Peyer's patch (tissue), 4 donors: ENCODE data around the gene NFKB1. TPM values are rescaled to one million over a fixed set of nuclear protein-coding genes. Genes with fewer than 3 reads are reported as not detected.
"Not testable (repeated sequence)": the region's sequence is repeated elsewhere in the genome, so short reads cannot be mapped to it uniquely, and the experiment has no call there.

ENCODE experiments used
- DNase-seq, 3 donors: peaks; one replicate each; pipeline ENCODE4 v3.0.0-alpha.2; 2017 to 2019
- H3K27ac ChIP-seq, 4 donors: fragments of 200-600 bp; sonication (generic); one replicate each; pipeline ENCODE4 v1.5.1; 2016 to 2019
- H3K27me3 ChIP-seq, 2 donors: fragments of 200-600 bp; sonication (generic); one replicate each; pipeline ENCODE4 v1.5.1; 2019
- H3K36me3 ChIP-seq, 3 donors: fragments of 200-600 bp; sonication (generic); one replicate each; pipeline ENCODE4 v1.5.1; 2016 to 2019
- H3K4me1 ChIP-seq, 4 donors: fragments of 200-600 bp; sonication (generic); one replicate each; pipeline ENCODE4 v1.5.1; 2016 to 2019
- H3K4me3 ChIP-seq, 4 donors: fragments of 200-600 bp; sonication (generic); 1 replicate in 3 of 4; 2 replicates in 1 of 4; pipeline ENCODE4 v1.5.1; 2016 to 2019; ENCODE audit warnings: mild to moderate bottlenecking in 1 of 4
- H3K9me3 ChIP-seq, 4 donors: fragments of 200-600 bp; sonication (generic); one replicate each; pipeline ENCODE4 v1.5.1; 2016 to 2019; ENCODE audit warnings: mild to moderate bottlenecking in 1 of 4
- POLR2A ChIP-seq, 2 donors: fragments of 450-650 bp; IDR thresholded peaks; one replicate each; pipeline ENCODE4 v1.5.1; 2017; ENCODE audit warnings: antibody characterized with exemption in 2 of 2, mild to moderate bottlenecking in 2 of 2, moderate library complexity in 2 of 2
- total RNA-seq, 4 donors: library from RNA; depleted of rRNA; stranded (reverse); fragments of >200 nt; gene quantifications; one replicate each; pipeline ENCODE4 v1.1.0, GENCODE V29; 2016
- TF ChIP-seq, protein P1 (sequence below), 6 experiments: fragments of 450-650 bp in 4 of 6; fragments of 200-600 bp in 2 of 6; sonication (generic) in 1 of 6; IDR thresholded peaks; one replicate each; pipeline ENCODE4 v1.5.1; 2017 to 2019; ENCODE audit warnings: antibody characterized with exemption in 6 of 6, mild to moderate bottlenecking in 3 of 6, moderate library complexity in 1 of 6

The NFKB1 gene
- total RNA-seq, 4 donors from 2014 or later: 20.7 to 58.6 (median 24.5) TPM

DNA sequence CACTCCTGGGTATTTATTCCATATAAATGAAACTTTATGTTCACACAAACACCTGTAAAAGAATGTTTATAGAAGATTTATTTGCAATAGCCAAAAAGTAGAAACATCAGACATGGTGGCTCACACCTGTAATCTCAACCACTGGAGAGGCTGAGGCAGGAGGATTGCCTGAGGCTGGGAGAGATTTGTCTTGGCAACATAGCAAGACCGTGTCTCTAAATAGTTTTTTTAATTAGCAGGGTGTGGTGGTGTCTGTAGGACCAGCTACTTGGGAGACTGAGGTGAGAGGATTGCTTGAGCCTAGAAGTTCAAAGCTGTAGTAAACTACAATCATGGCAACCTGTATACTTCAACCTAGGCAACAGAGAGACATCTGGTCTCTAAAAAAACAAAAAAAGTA, 27.7 kb upstream of the NFKB1 start:
- no peak for DNase-seq
- H3K27ac ChIP-seq: no peak overlapping the region

GRCh38 chr4:102474736-102475504, 26.2 kb upstream of the NFKB1 start:
- DNase-seq: no peak
- TF ChIP-seq, protein P1, sequence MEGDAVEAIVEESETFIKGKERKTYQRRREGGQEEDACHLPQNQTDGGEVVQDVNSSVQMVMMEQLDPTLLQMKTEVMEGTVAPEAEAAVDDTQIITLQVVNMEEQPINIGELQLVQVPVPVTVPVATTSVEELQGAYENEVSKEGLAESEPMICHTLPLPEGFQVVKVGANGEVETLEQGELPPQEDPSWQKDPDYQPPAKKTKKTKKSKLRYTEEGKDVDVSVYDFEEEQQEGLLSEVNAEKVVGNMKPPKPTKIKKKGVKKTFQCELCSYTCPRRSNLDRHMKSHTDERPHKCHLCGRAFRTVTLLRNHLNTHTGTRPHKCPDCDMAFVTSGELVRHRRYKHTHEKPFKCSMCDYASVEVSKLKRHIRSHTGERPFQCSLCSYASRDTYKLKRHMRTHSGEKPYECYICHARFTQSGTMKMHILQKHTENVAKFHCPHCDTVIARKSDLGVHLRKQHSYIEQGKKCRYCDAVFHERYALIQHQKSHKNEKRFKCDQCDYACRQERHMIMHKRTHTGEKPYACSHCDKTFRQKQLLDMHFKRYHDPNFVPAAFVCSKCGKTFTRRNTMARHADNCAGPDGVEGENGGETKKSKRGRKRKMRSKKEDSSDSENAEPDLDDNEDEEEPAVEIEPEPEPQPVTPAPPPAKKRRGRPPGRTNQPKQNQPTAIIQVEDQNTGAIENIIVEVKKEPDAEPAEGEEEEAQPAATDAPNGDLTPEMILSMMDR (IDR thresholded peaks at IDR 0.05): no peak
- TF ChIP-seq POLR2A (IDR thresholded peaks at IDR 0.05): no peak
- no peaks in the 10 kb centered on the region for H3K4me1 ChIP-seq

More for the DNA sequence above, 27.7 kb upstream of the NFKB1 start:
- Histone ChIP-seq H3K27me3 (no peaks in the 10 kb centered on the region), H3K4me3 (no peak overlapping the region), H3K4me1 (no peaks in the 10 kb centered on the region), H3K9me3 (no peaks in the 10 kb centered on the region), H3K36me3 (no peaks in the 10 kb centered on the region)
- TF ChIP-seq POLR2A (IDR thresholded peaks at IDR 0.05): no peak

GRCh38 chr4:102477657-102478056, 23.5 kb upstream of the NFKB1 start:
- no peak overlapping the region for H3K4me3 ChIP-seq
- no peaks in the 10 kb centered on the region for H3K36me3 ChIP-seq
- no peaks in the 10 kb centered on the region for H3K9me3 ChIP-seq
- no peak for DNase-seq
- no peaks in the 10 kb centered on the region for H3K27me3 ChIP-seq
- TF ChIP-seq, protein P1 (IDR thresholded peaks at IDR 0.05): no peak
- no peak for TF ChIP-seq POLR2A (IDR thresholded peaks at IDR 0.05)
- no peak overlapping the region for H3K27ac ChIP-seq
- H3K4me1 ChIP-seq: no peaks in the 10 kb centered on the region

More at GRCh38 chr4:102474736-102475504, 26.2 kb upstream of the NFKB1 start:
- Histone ChIP-seq H3K9me3 (no peaks in the 10 kb centered on the region), H3K27ac (no peak overlapping the region), H3K4me3 (no peak overlapping the region), H3K36me3 (no peaks in the 10 kb centered on the region), H3K27me3 (no peaks in the 10 kb centered on the region)

- DNase-seq: no peak
- no peaks in the 10 kb centered on the region for H3K9me3 ChIP-seq
- no peak overlapping the region for H3K27ac ChIP-seq
- no peak overlapping the region for H3K4me3 ChIP-seq
- no peaks in the 10 kb centered on the region for H3K4me1 ChIP-seq
- H3K36me3 ChIP-seq: no peaks in the 10 kb centered on the region
- no peak for TF ChIP-seq POLR2A (IDR thresholded peaks at IDR 0.05)
- TF ChIP-seq, protein P1 (IDR thresholded peaks at IDR 0.05): no peak
- H3K27me3 ChIP-seq: no peaks in the 10 kb centered on the region
Observed at GRCh38 chr4:102478186-102478585, 23.0 kb upstream of the NFKB1 start.

GRCh38 chr4:102479832-102480231, 21.3 kb upstream of the NFKB1 start:
- H3K27me3 ChIP-seq, H3K4me3 ChIP-seq, H3K4me1 ChIP-seq, DNase-seq, H3K9me3 ChIP-seq, H3K27ac ChIP-seq, H3K36me3 ChIP-seq: not testable (repeated sequence)

DNA sequence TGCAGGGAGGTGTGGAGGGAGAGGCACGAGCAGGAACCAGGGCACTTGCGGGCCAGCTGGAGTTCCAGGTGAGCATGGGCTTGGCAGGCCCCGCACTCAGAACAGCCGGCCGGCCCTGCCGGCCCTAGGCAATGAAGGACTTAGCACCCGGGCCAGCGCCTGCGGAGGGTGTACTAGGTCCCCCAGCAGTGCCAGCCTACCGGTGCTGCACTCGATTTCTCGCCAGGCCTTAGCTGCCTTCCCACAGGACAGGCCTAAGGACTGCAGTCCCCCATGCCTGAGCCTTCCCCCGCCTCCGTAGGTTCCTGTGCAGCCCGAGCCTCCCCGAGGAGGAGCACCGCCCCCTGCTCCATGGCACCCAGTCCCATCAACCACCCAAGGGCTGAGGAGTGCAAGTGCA, 18.0 kb upstream of the NFKB1 start:
- Histone ChIP-seq H3K36me3 (no peaks in the 10 kb centered on the region), H3K9me3 (no peaks in the 10 kb centered on the region), H3K4me3 (no peak overlapping the region), H3K27me3 (no peaks in the 10 kb centered on the region), H3K4me1 (no peaks in the 10 kb centered on the region), H3K27ac (no peak overlapping the region)
- TF ChIP-seq, protein P1 (IDR thresholded peaks at IDR 0.05): no peak
- TF ChIP-seq POLR2A (IDR thresholded peaks at IDR 0.05): no peak
- DNase-seq: no peak

DNA sequence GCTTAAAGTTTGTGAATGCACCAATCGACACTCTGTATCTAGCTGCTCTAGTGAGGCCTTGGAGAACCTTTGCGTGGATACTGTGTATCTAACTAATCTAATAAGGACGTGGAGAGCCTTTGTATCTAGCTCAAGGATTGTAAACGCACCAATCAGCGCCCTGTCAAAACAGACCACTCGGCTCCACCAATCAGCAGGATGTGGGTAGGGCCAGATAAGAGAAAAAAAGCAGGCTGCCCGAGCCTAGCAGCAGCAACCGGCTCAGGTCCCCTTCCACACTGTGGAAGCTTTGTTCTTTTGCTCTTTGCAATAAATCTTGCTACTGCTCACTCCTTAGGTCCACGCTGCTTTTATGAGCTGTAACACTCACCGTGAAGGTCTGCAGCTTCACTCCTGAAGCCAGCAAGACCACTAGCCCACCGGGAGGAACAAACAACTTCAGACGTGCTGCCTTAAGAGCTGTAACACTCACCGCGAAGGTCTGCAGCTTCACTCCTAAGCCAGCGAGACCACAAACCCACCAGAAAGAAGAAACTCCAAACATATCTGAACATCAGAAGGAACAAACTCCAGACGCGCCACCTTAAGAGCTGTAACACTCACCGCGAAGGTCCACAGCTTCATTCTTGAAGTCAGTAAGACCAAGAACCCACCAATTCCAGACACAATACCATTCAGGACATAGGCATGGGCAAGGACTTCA, 17.0 kb upstream of the NFKB1 start:
- H3K9me3 ChIP-seq, DNase-seq, H3K4me3 ChIP-seq, H3K4me1 ChIP-seq, H3K27ac ChIP-seq, H3K36me3 ChIP-seq, H3K27me3 ChIP-seq: not testable (repeated sequence)
